Esophagus muscularis mucosa (tissue), 4 donors: ENCODE data around the gene ACER3. TPM values are rescaled to one million over a fixed set of nuclear protein-coding genes. Genes with fewer than 3 reads are reported as not detected.

Experiments used
- DNase-seq: peaks from one replicate; pipeline ENCODE4 v3.0.0-alpha.2; 2017; ENCODE audit errors: extremely low spot score
- H3K27ac ChIP-seq, 4 donors: fragments of 200-600 bp; sonication (generic); replicated peaks in 1 of 4; 1 replicate in 3 of 4; 2 replicates in 1 of 4; pipeline ENCODE4 v1.5.1; 2016 to 2019; ENCODE audit warnings: mild to moderate bottlenecking in 1 of 4
- H3K27me3 ChIP-seq, 4 donors: fragments of 200-600 bp; sonication (generic); one replicate each; pipeline versions ENCODE4 v1.5.1 to v1.6.0; 2016 to 2019
- H3K36me3 ChIP-seq, 4 donors: fragments of 200-600 bp; sonication (generic); one replicate each; pipeline ENCODE4 v1.5.1; 2016 to 2019
- H3K4me1 ChIP-seq, 4 donors: fragments of 200-600 bp; sonication (generic); one replicate each; pipeline ENCODE4 v1.5.1; 2016 to 2019
- H3K4me3 ChIP-seq, 4 donors: fragments of 200-600 bp; sonication (generic); 1 replicate in 2 of 4; 2 replicates in 2 of 4; pipeline ENCODE4 v1.5.1; 2016 to 2019; ENCODE audit warnings: mild to moderate bottlenecking in 4 of 4, moderate library complexity in 1 of 4
- H3K9me3 ChIP-seq, 4 donors: fragments of 200-600 bp; sonication (generic); 1 replicate in 3 of 4; 2 replicates in 1 of 4; pipeline ENCODE4 v1.5.1; 2016 to 2019
- EP300 ChIP-seq: sonication (generic); formaldehyde crosslinking; IDR thresholded peaks from one replicate; pipeline ENCODE4 v1.6.1; 2017; ENCODE audit warnings: antibody characterized with exemption
- POLR2A ChIP-seq: fragments of 450-650 bp; IDR thresholded peaks from one replicate; pipeline ENCODE4 v1.6.1; 2017; ENCODE audit warnings: antibody characterized with exemption, moderate library complexity, mild to moderate bottlenecking, low read depth
- POLR2AphosphoS5 ChIP-seq, 2 donors: sonication (generic); formaldehyde crosslinking; IDR thresholded peaks; one replicate each; pipeline ENCODE4 v1.6.1; 2017; ENCODE audit warnings: antibody characterized with exemption in 2 of 2
- WGBS: methylation state at CpG from one replicate; pipeline ENCODE4 v1.1.5; 2018; 5-methylcytosine and 5-hydroxymethylcytosine counted together
- intact Hi-C: fragments of 100-400 bp; cut with DNase I; formaldehyde crosslinking; loops from one replicate; pipeline ENCODE4 v1.15.1; 2023
- total RNA-seq, 4 donors: library from RNA; depleted of rRNA; stranded (reverse); fragments of >200 nt; gene quantifications; one replicate each; pipeline versions ENCODE4 v1.1.0 to v1.2.1, GENCODE V29; 2016
- TF ChIP-seq, protein P1 (sequence below), 3 experiments: fragments of 200-600 bp in 2 of 3; fragments of 450-650 bp in 1 of 3; sonication (generic) in 2 of 3; IDR thresholded peaks; one replicate each; pipeline ENCODE4 v1.5.1; 2017 to 2019; ENCODE audit warnings: antibody characterized with exemption in 3 of 3, mild to moderate bottlenecking in 2 of 3, moderate library complexity in 1 of 3

The ACER3 gene
- total RNA-seq, 4 donors from 2014 or later = 10.5 to 12.8 (median 11.2) TPM

DNA sequence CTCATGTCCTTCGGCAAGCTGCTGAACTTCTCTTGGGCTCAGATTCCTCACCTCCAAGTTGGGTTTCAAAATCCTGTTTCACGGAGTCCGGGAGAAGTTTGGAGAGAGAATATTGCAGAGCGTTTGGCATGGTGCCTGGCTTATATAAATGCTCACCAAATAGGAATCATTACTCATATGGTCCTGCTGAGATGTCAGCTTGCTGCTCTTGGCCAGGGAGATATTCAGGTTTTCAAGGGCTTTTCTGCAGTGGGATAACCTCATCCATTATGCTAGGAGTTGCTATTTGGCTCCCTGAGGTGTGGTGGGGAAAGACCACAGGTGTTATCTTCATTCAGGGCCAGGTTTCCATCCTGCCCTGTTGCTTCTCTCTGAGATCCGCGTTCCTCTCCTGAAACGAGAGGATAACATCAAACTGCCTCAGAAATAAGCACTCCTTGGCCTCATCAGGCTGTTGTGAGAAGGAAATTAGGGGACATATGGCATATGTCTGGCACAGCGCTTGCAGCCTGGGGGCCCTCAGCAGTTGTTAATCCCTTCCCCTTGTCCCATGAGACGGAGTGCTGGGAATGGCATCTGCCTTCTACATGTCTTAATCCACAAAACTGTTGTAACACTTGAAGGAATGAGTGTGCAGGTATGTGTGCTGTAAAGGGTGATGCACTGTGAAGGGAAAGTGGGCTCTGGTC is 29.9 kb upstream of the ACER3 start:
- no peaks in the 10 kb centered on the region for H3K36me3 ChIP-seq
- no peak overlapping the region for H3K4me3 ChIP-seq
- no peaks in the 10 kb centered on the region for H3K27me3 ChIP-seq
- no peaks in the 10 kb centered on the region for H3K9me3 ChIP-seq
- DNase-seq = no peak
- intact Hi-C loops = no loop called here
- TF ChIP-seq POLR2A = no peak
- no peak for TF ChIP-seq EP300
- TF ChIP-seq, protein P1, sequence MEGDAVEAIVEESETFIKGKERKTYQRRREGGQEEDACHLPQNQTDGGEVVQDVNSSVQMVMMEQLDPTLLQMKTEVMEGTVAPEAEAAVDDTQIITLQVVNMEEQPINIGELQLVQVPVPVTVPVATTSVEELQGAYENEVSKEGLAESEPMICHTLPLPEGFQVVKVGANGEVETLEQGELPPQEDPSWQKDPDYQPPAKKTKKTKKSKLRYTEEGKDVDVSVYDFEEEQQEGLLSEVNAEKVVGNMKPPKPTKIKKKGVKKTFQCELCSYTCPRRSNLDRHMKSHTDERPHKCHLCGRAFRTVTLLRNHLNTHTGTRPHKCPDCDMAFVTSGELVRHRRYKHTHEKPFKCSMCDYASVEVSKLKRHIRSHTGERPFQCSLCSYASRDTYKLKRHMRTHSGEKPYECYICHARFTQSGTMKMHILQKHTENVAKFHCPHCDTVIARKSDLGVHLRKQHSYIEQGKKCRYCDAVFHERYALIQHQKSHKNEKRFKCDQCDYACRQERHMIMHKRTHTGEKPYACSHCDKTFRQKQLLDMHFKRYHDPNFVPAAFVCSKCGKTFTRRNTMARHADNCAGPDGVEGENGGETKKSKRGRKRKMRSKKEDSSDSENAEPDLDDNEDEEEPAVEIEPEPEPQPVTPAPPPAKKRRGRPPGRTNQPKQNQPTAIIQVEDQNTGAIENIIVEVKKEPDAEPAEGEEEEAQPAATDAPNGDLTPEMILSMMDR (IDR thresholded peaks at IDR 0.05) = no peak
- no peak for TF ChIP-seq POLR2AphosphoS5 (IDR thresholded peaks at IDR 0.05)
- no peak overlapping the region for H3K27ac ChIP-seq
- H3K4me1 ChIP-seq = peaks cover 3 to 25% (median 18%) of the 10 kb centered on the region in 4 donors
- 46% methylated on average over 9 of the region's 9 CpGs for WGBS

DNA sequence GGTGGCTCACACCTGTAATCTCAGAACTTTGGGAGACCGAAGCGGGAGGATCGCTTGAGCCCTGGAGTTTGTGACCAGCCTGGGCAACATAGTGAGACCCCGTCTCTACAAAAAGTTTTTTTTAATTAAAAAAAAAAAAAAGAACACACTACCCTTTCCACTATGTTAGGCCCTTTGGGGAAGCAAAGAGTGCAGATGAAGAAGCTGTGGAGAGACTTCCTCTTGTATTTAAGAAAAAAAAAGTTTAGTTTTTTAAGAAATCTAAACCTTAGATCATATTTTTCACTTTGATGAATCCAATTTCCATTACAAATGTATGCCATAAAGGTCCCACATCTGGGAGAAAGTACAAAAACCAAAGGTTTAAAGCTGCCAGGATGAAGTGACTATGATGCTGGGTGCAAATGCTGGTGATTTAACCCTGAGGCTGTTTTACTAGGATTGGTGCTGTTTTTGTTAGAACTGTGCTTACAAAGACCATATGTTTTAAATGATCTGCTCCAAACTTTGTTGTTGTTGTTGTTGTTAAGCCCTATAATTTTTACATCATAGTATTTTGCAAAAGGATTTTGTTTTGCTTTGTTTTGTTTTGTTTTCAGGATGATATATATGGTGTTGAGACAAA is 28.9 kb upstream of the ACER3 start:
- no peaks in the 10 kb centered on the region for H3K9me3 ChIP-seq
- no peaks in the 10 kb centered on the region for H3K36me3 ChIP-seq
- H3K4me1 ChIP-seq = peaks cover 9 to 33% (median 26%) of the 10 kb centered on the region in 4 donors
- H3K4me3 ChIP-seq = no peak overlapping the region
- no peak for TF ChIP-seq POLR2AphosphoS5 (IDR thresholded peaks at IDR 0.05)
- TF ChIP-seq, protein P1 (IDR thresholded peaks at IDR 0.05) = no peak
- no peak for TF ChIP-seq EP300
- no peak for TF ChIP-seq POLR2A
- no peak overlapping the region for H3K27ac ChIP-seq
- H3K27me3 ChIP-seq = no peaks in the 10 kb centered on the region
- 98% methylated on average over 4 of the region's 4 CpGs for WGBS
- intact Hi-C loops = no loop called here
- no peak for DNase-seq

DNA sequence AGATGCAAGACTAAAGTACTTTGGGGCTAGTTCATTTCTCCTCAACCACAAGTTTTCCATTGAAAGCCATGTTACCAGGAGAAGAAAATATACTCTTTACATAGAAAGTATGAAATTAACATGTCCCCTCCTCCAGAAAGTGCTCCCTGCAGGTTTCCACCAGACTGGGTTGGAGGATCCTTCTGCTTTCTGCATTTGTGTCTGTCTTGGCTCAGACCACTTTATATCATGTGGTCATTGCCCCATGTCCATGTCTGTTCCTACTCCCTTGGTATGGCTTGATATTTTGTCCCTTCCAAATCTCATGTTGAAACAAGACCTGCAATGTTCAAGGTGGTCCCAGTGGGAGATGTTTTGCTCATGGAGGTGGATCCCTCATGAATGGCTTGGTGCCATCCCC is 28.4 kb upstream of the ACER3 start:
- Histone ChIP-seq H3K27ac (no peak overlapping the region), H3K4me1 (peaks cover 13 to 33% (median 28%) of the 10 kb centered on the region in 4 donors), H3K27me3 (no peaks in the 10 kb centered on the region), H3K9me3 (no peaks in the 10 kb centered on the region), H3K36me3 (no peaks in the 10 kb centered on the region), H3K4me3 (no peak overlapping the region)
- TF ChIP-seq, protein P1 (IDR thresholded peaks at IDR 0.05) = no peak
- TF ChIP-seq EP300 = no peak
- TF ChIP-seq POLR2A = no peak
- no peak for TF ChIP-seq POLR2AphosphoS5 (IDR thresholded peaks at IDR 0.05)
- intact Hi-C loops = no loop called here
- DNase-seq = no peak

DNA sequence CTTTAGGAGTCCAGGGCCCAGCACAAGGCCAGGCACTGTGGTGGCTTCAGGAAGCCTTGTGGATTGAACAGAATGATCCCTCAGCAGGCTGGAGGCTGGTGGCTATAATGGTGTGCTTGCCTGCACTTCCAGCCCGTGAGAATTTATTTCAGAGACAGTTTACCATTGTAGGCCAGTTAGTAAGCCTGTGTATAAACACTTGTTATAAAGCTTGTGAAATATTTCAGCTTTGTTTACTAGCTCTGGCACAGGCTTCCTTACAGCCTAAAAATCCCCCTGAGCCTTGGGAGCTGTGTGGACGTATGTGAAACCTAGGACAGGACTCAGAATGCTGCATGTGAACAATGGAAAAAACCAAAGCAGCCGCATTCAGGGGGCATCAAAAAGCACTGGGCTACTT is 26.6 kb upstream of the ACER3 start:
- Histone ChIP-seq H3K9me3 (no peaks in the 10 kb centered on the region), H3K36me3 (no peaks in the 10 kb centered on the region), H3K4me1 (peaks cover 25 to 41% (median 34%) of the 10 kb centered on the region in 4 donors), H3K27ac (no peak overlapping the region), H3K27me3 (no peaks in the 10 kb centered on the region), H3K4me3 (no peak overlapping the region)
- WGBS = 63% methylated on average over 3 of the region's 3 CpGs
- intact Hi-C loops = no loop called here
- no peak for DNase-seq
- TF ChIP-seq POLR2A (no peak), POLR2AphosphoS5 (IDR thresholded peaks at IDR 0.05) (no peak), EP300 (no peak)
- TF ChIP-seq, protein P1 (IDR thresholded peaks at IDR 0.05) = no peak
